ENCODE measurements around the gene SFXN1.

GRCh38 chr5:175519006-175519405 is 40.6 kb downstream of the SFXN1 start:
- TF ChIP-seq, protein P1, sequence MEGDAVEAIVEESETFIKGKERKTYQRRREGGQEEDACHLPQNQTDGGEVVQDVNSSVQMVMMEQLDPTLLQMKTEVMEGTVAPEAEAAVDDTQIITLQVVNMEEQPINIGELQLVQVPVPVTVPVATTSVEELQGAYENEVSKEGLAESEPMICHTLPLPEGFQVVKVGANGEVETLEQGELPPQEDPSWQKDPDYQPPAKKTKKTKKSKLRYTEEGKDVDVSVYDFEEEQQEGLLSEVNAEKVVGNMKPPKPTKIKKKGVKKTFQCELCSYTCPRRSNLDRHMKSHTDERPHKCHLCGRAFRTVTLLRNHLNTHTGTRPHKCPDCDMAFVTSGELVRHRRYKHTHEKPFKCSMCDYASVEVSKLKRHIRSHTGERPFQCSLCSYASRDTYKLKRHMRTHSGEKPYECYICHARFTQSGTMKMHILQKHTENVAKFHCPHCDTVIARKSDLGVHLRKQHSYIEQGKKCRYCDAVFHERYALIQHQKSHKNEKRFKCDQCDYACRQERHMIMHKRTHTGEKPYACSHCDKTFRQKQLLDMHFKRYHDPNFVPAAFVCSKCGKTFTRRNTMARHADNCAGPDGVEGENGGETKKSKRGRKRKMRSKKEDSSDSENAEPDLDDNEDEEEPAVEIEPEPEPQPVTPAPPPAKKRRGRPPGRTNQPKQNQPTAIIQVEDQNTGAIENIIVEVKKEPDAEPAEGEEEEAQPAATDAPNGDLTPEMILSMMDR (IDR thresholded peaks at IDR 0.05): no peak
- TF ChIP-seq EZH2 (IDR thresholded peaks at IDR 0.05): no peak

Data from neural progenitor cell (in vitro differentiated cells).